H9 (cell line): Measurements from ENCODE around the gene DEFB125. TPM values are rescaled to one million over a fixed set of nuclear protein-coding genes. Genes with fewer than 3 reads are reported as not detected.

Experiments used
- DNase-seq: peaks from one replicate; pipeline ENCODE4 v3.0.0-alpha.2; 2017
- H2AFZ ChIP-seq: one replicate; pipeline ENCODE4 v1.6.1; 2013; ENCODE audit warnings: mild to moderate bottlenecking, low read length, control low read depth, moderate library complexity
- H2AK5ac ChIP-seq: 2 replicates; pipeline ENCODE4 v1.6.1; 2013; ENCODE audit warnings: low read length, control low read depth, mixed read lengths; ENCODE audit not compliant: insufficient read length
- H2BK120ac ChIP-seq: one replicate; pipeline ENCODE4 v1.6.1; 2013; ENCODE audit warnings: low read depth, mild to moderate bottlenecking, low read length, control low read depth, inconsistent platforms; ENCODE audit not compliant: poor library complexity, severe bottlenecking
- H2BK12ac ChIP-seq: 2 replicates; pipeline ENCODE4 v1.6.1; 2013; ENCODE audit warnings: low read length, control low read depth, mixed read lengths, low read depth; ENCODE audit not compliant: insufficient read length
- H2BK15ac ChIP-seq: 2 replicates; pipeline ENCODE4 v1.6.1; 2013; ENCODE audit warnings: low read depth, low read length, control low read depth
- H2BK20ac ChIP-seq: one replicate; pipeline ENCODE4 v1.6.1; 2013; ENCODE audit warnings: low read depth, mild to moderate bottlenecking, low read length, control low read depth, inconsistent platforms; ENCODE audit not compliant: poor library complexity, severe bottlenecking
- H2BK5ac ChIP-seq: 2 replicates; pipeline ENCODE4 v1.6.1; 2013; ENCODE audit warnings: low read length, control low read depth, mixed read lengths; ENCODE audit not compliant: insufficient read length
- H3K14ac ChIP-seq: 2 replicates; pipeline ENCODE4 v1.6.1; 2013; ENCODE audit warnings: low read length, control low read depth; ENCODE audit not compliant: insufficient read depth
- H3K18ac ChIP-seq: 2 replicates; pipeline ENCODE4 v1.6.1; 2013; ENCODE audit warnings: low read depth, mild to moderate bottlenecking, mixed read lengths, low read length, control low read depth; ENCODE audit not compliant: insufficient read length
- H3K23ac ChIP-seq: 2 replicates; pipeline ENCODE4 v1.6.1; 2013; ENCODE audit warnings: low read length, control low read depth, mixed read lengths, low read depth; ENCODE audit not compliant: insufficient read length
- H3K23me2 ChIP-seq: 2 replicates; pipeline ENCODE4 v1.6.1; 2013; ENCODE audit warnings: low read depth, mild to moderate bottlenecking, mixed read lengths, low read length, control low read depth; ENCODE audit not compliant: insufficient read length, poor library complexity, severe bottlenecking
- H3K27ac ChIP-seq: 2 replicates; pipeline ENCODE4 v1.5.1; 2013; ENCODE audit warnings: low read length, control low read depth, mixed read lengths, low read depth; ENCODE audit not compliant: insufficient read length
- H3K27me3 ChIP-seq: 2 replicates; pipeline ENCODE4 v1.6.1; 2013; ENCODE audit warnings: low read length, control low read depth, inconsistent platforms; ENCODE audit not compliant: insufficient read depth
- H3K4ac ChIP-seq: 2 replicates; pipeline ENCODE4 v1.6.1; 2013; ENCODE audit warnings: low read depth, mild to moderate bottlenecking, control low read depth, inconsistent platforms, low read length, moderate library complexity
- H3K4me1 ChIP-seq: 2 replicates; pipeline ENCODE4 v1.6.1; 2013; ENCODE audit warnings: low read length, control low read depth, inconsistent platforms; ENCODE audit not compliant: insufficient read depth
- H3K4me2 ChIP-seq: 2 replicates; pipeline ENCODE4 v1.6.1; 2013; ENCODE audit warnings: low read length, control low read depth, mixed read lengths; ENCODE audit not compliant: insufficient read length, insufficient read depth
- H3K56ac ChIP-seq: 2 replicates; pipeline ENCODE4 v1.6.1; 2013; ENCODE audit warnings: low read depth, mild to moderate bottlenecking, mixed read lengths, low read length, control low read depth; ENCODE audit not compliant: insufficient read length
- H3K79me1 ChIP-seq: 2 replicates; pipeline ENCODE4 v1.6.1; 2013; ENCODE audit warnings: low read depth, mild to moderate bottlenecking, moderate library complexity, low read length, control low read depth, inconsistent platforms; ENCODE audit not compliant: insufficient read depth, poor library complexity, severe bottlenecking
- H3K79me2 ChIP-seq: 2 replicates; pipeline ENCODE4 v1.6.1; 2013; ENCODE audit warnings: low read length, control low read depth, inconsistent platforms; ENCODE audit not compliant: insufficient read depth
- H3K9ac ChIP-seq: 2 replicates; pipeline ENCODE4 v1.6.1; 2013; ENCODE audit warnings: low read length, control low read depth, mixed read lengths; ENCODE audit not compliant: insufficient read length; ENCODE audit errors: extremely low read depth
- H3K9me3 ChIP-seq: one replicate; pipeline ENCODE4 v1.6.1; 2013; ENCODE audit warnings: low read depth, low read length, inconsistent platforms; ENCODE audit not compliant: control insufficient read depth
- H3T11ph ChIP-seq: one replicate; pipeline ENCODE4 v1.6.1; 2013; ENCODE audit warnings: mild to moderate bottlenecking, low read length, control low read depth, inconsistent platforms
- H4K20me1 ChIP-seq: one replicate; pipeline ENCODE4 v1.6.1; 2013; ENCODE audit not compliant: control insufficient read depth, insufficient read length, insufficient read depth
- H4K5ac ChIP-seq: 2 replicates; pipeline ENCODE4 v1.6.1; 2013; ENCODE audit warnings: low read depth, mild to moderate bottlenecking, mixed read lengths, low read length, control low read depth; ENCODE audit not compliant: insufficient read length
- H4K8ac ChIP-seq: replicated peaks from 2 replicates; pipeline ENCODE4 v1.6.1; 2013; ENCODE audit warnings: low read length, control low read depth, mixed read lengths, low read depth; ENCODE audit not compliant: insufficient read length
- H4K91ac ChIP-seq: 2 replicates; pipeline ENCODE4 v1.6.1; 2013; ENCODE audit warnings: low read depth, mild to moderate bottlenecking, moderate library complexity, mixed read lengths, low read length, control low read depth; ENCODE audit not compliant: insufficient read length
- H3K27ac Mint-ChIP-seq, 3 experiments: 2 replicates in 2 of 3; 3 replicates in 1 of 3; pipeline ENCODE4 v1.8.0; 2020 to 2021; ENCODE audit warnings: mixed read lengths in 3 of 3, mild to moderate bottlenecking in 1 of 3, moderate library complexity in 1 of 3
- H3K27me3 Mint-ChIP-seq: 2 replicates; pipeline ENCODE4 v1.8.0; 2021; ENCODE audit warnings: low read depth, mild to moderate bottlenecking, moderate library complexity, mixed read lengths
- H3K36me3 Mint-ChIP-seq, 3 experiments: 2 replicates in 2 of 3; 3 replicates in 1 of 3; pipeline ENCODE4 v1.8.0; 2020 to 2021; ENCODE audit warnings: low read depth in 3 of 3, mixed read lengths in 3 of 3; ENCODE audit not compliant: insufficient read depth in 1 of 3
- H3K4me1 Mint-ChIP-seq, 2 experiments: 2 replicates each; pipeline ENCODE4 v1.8.0; 2020; ENCODE audit warnings: mixed read lengths in 2 of 2
- H3K4me3 Mint-ChIP-seq, 2 experiments: 2 replicates in 1 of 2; 3 replicates in 1 of 2; pipeline ENCODE4 v1.8.0; 2020 to 2021; ENCODE audit warnings: mild to moderate bottlenecking in 2 of 2, mixed read lengths in 2 of 2, moderate library complexity in 1 of 2
- H3K9me3 Mint-ChIP-seq, 2 experiments: 2 replicates in 1 of 2; 3 replicates in 1 of 2; pipeline ENCODE4 v1.8.0; 2020; ENCODE audit warnings: mild to moderate bottlenecking in 2 of 2, mixed read lengths in 2 of 2, moderate library complexity in 1 of 2
- CTCF ChIP-seq: fragments of 200-600 bp; sonication (generic); conservative IDR thresholded peaks from 3 replicates; pipeline ENCODE4 v1.8.0; 2021; ENCODE audit warnings: antibody characterized with exemption, mild to moderate bottlenecking
- total RNA-seq: library from RNA; stranded (reverse); gene quantifications from 2 replicates; pipeline ENCODE4 v1.2.1, GENCODE V29; 2021

DEFB125 gene
- total RNA-seq, 1 experiment from 2014 or later, result not detected

DNA sequence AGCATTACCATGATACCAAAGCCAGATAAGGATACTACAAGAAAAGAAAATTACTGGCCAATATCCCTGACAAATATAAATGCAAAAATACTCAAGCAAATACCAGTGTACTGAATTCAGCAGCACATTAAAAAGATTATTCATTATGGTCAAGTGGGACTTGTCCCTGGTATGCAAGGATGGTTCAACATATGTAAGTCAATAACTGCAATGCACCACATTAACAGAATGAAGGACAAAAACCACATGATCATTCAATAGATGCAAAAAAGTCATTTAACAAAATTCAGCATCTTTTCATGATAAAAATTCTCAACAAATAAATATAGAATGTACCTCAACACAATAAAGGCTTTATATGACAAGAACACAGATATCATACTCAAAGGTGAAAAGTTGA is 9.1 kb upstream of the DEFB125 start:
- Histone ChIP-seq H3K23me2 (no peaks in the 10 kb centered on the region), H4K5ac (no peak overlapping the region), H3K27me3 (no peaks in the 10 kb centered on the region), H3K4me1 (no peaks in the 10 kb centered on the region), H2BK20ac (no peak overlapping the region), H3K14ac (no peak overlapping the region), H3K27ac (no peak overlapping the region), H4K8ac (no peak overlapping the region), H3K4ac (no peak overlapping the region), H4K20me1 (no peaks in the 10 kb centered on the region), H2AK5ac (no peak overlapping the region), H3K56ac (no peak overlapping the region), H4K91ac (no peak overlapping the region), H3T11ph (no peak overlapping the region), H3K18ac (no peak overlapping the region), H3K79me2 (no peaks in the 10 kb centered on the region), H2BK15ac (no peak overlapping the region), H2BK12ac (no peak overlapping the region), H3K4me2 (no peak overlapping the region), H2BK120ac (no peak overlapping the region), H3K79me1 (no peaks in the 10 kb centered on the region), H3K9ac (no peak overlapping the region), H2AFZ (no peak overlapping the region), H2BK5ac (no peak overlapping the region), H3K9me3 (peaks cover 43% of the 10 kb centered on the region), H3K23ac (no peak overlapping the region)
- Mint-ChIP-seq H3K9me3 (peaks cover 10 to 96% of the 10 kb centered on the region in 2 experiments; a peak in 4 of 5 replicates), H3K27me3 (peaks cover 14% of the 10 kb centered on the region), H3K27ac (no peak overlapping the region), H3K4me3 (no peak overlapping the region), H3K4me1 (no peaks in the 10 kb centered on the region), H3K36me3 (peaks cover 0 to 3% (median 0%) of the 10 kb centered on the region in 3 experiments; a peak in 1 of 7 replicates)
- TF ChIP-seq CTCF, result no peak
- DNase-seq, result no peak
